GM21381 (cell line): ENCODE data around the gene AGK.

ENCODE experiments used
- ATAC-seq: cut with Tn5 transposase; IDR thresholded peaks from one replicate; pipeline ENCODE4 v1.9.1; 2021; ENCODE audit warnings: mild to moderate bottlenecking, moderate library complexity; ENCODE audit not compliant: unreplicated experiment

AGK gene

DNA sequence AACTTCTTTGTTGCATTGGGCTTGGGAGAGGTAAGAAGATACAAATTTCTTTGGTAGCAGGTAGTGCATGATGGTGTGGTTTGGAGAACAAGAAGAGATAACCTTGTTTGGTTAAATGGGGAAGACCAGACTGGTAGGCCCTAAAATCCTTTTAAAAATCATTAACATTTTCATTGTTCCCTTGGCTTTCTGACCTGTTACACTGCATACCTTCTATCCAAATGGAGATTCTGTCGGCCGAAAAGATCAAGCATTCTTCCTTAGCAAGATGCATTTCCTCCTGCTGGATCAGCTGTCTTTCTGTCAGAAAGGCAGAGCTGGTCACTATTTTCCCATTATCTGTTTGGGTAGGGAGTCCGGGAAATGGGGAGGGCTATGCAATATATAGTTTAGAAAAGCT, 33.7 kb downstream of the AGK start:
- no peak for ATAC-seq

GRCh38 chr7:141585592-141586510, 34.6 kb downstream of the AGK start:
- ATAC-seq = peak; percentile 75

- no peak for ATAC-seq
Measured at GRCh38 chr7:141586878-141587277, 35.7 kb downstream of the AGK start.

GRCh38 chr7:141587304-141587703, 36.1 kb downstream of the AGK start:
- ATAC-seq = no peak

- no peak for ATAC-seq
Measured at GRCh38 chr7:141588912-141589311, 37.7 kb downstream of the AGK start.

GRCh38 chr7:141590071-141590470, 38.9 kb downstream of the AGK start:
- ATAC-seq = no peak

DNA sequence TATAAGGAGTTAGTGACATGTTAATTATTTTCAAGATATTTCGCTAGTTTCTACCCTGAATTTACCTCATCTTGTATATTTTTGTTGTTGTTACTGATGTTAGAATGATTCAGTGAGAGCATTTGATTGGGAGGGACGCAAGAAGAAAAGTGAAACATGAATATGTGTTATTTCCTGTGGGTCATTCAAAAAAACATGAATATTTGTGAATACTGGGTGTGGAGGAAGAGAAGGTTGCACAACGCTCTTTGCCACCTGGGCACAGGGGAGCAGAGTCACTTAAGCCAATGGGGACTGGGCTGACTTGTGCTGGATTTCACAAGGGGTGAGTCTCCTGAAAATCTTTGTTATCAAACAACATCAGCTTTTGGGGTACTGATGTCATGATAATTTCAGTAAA, 39.5 kb downstream of the AGK start:
- ATAC-seq = no peak

DNA sequence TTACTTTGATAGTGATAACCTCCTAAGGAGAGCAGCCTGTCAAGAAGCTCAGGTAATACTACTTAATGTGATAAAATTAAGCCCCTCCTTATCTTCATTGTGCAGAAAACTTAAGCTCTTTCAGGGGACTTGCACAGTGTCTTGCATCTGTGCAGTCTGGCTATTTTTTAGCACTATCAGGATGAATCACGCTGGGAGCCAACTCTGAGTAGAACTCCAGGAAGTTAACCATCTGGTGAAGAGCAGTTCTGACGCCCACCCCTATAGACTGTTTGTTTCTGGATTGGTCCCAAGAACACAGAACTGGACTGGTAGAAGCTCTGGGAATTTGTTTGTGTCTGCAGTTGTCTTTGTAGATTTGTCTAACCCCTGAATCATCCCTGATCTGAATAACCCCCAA, 41.9 kb downstream of the AGK start:
- ATAC-seq = no peak

DNA sequence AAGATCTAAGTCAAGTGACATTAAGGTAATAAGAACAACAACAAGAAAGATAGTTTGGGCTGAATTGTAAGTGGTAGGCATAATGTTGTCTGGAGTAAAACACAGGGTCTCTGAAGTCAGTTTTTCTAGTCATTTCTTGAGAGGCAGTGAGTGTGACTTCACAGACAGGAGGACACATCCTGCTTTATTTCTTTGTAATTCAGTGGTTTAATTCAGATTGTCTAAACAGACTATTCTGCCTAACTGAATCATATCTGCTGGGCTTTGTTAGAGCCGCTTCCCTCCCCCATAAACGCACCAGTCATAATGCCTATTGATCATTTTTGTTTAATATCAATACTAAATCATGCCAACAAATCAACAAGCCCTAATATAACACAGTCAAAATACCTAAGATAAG, 46.8 kb downstream of the AGK start:
- no peak for ATAC-seq

DNA sequence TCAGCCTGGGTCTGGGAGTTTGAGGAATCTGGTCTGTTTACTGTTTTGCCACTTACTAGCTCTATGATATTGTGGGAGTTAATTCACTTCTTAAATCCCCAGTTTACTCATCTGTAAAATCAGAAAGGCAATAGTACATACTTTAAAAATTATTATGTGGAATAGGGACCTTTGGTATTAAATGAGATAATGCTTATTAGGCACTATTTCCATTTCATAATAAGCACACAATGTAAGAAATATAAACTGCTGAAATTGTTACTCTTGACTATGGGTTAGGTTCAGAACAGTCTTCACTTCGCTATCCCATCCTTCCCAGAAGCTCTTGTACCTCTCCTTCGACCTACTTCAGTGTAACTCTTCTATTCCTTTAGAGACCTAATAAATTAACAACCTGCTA, 47.2 kb downstream of the AGK start:
- no peak for ATAC-seq

DNA sequence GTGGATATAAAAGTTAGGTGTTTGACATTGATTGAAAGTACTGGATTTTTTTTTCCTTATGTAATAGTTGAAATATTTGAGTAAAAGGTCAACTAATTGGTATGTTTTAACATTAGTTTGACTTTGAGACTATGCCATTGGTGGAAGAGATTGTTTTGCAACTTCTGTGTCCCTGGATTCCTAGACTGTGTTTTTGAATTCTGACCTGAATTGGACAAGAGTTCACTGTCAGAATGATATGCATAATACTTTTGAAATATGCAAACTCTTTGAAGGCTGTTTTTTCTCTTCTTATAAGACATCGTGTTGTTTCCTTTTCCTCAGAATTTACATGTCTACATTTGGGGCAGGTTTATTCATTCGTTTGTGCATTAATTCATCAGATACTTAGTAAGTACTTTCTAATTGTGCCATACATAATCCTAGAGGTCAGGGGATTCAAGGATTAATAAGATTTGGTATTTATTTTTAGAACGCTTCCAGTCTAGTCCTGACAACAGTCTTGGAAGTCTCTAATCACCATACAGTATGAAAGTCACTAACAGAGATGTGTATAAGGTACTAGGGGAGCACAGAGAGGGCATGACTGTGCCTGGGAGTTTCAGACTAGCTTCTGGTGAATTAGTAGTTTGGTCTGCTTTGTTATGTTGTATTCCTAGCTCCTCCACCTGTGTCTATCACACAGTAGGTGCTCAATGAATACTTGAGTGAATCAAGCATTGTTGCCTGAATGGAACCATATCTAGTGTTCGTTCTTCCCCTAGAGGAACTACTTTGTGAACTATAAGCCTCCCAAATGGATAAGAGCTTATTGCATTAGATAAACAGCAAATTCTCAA, 49.2 kb downstream of the AGK start:
- no peak for ATAC-seq

- no peak for ATAC-seq
Measured at GRCh38 chr7:141609576-141609975, 58.4 kb downstream of the AGK start.

GRCh38 chr7:141610671-141611070, 59.5 kb downstream of the AGK start:
- ATAC-seq = no peak

DNA sequence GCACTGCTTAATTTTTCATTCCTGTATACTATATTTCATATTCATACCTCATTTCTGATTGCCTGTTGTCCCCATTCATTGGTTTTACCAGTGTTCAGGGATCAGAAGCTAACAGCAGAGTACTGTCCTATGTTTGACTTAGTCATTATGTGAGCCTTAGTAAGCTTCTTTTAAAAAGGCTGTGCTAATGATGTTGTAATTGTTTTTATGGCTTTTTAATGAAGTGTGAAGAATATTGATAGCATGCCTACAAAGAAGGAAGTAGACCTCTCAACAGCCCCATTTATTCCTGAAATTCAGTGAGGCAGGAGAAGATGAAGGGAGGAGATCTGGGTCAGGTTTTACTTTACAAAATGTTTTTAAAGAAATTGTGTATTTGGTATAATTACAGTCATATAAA, 61.7 kb downstream of the AGK start:
- ATAC-seq = no peak

- no peak for ATAC-seq
Measured at GRCh38 chr7:141617280-141617679, 66.1 kb downstream of the AGK start.

GRCh38 chr7:141619745-141620144, 68.5 kb downstream of the AGK start:
- ATAC-seq = no peak

DNA sequence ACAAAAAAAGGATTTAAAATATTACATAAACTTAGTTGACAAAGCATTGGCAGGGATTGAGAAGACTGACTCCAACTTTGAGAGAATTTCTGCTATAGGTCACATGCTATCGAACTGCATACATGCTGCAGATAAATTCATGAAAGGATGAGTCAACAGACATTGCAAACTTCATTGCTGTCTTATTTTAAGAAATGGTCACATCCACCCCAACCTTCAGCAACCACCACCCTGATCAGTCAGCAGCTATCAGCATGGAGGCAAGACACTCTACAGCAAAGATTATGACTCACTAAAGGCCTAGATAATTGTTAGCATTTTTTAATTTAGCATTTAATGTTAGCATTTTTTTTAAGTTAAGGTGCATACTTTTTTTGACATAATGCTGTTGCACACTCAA, 73.6 kb downstream of the AGK start:
- no peak for ATAC-seq

GRCh38 chr7:141630621-141631020, 79.4 kb downstream of the AGK start:
- no peak for ATAC-seq

DNA sequence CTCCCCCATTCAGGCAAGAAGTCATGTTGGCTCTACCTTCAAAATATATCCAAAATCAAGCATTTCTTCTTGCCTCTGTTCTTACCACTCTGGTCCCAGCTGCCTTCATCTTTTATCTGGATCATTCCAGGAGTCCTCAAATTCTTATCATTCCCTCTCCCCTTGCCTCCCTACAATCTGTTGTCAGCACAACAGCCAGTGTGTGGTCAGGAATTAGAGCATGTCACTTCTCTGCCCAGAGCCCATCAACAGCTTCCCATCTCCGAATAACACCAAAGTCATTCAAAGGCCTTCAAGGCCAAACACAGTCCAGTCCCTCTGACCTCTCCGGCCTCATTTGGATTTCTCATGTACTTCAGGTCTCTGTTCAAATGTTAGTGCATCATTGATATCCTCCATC, 80.3 kb downstream of the AGK start:
- ATAC-seq = no peak

DNA sequence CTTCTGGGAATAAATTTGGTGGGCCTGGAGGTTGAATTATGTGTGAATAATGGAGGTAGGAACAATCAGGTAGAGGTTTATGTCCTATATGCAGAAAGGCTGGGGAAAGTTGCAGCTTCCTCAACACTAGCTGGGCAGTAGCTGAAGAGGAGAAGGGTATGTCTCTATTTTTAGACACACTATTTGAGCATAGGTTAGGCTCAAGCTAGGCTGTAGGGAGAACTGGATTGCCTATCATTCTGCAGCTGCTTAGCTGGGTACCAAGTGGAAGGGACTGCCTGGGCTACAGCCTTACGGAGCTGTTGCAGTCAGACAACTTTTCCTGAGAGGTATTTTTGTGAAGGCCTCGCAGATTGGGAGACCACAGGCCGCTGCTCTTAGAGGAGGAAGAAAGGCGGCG, 82.9 kb downstream of the AGK start:
- ATAC-seq = no peak

- no peak for ATAC-seq
Measured at GRCh38 chr7:141636053-141636452, 84.8 kb downstream of the AGK start.

DNA sequence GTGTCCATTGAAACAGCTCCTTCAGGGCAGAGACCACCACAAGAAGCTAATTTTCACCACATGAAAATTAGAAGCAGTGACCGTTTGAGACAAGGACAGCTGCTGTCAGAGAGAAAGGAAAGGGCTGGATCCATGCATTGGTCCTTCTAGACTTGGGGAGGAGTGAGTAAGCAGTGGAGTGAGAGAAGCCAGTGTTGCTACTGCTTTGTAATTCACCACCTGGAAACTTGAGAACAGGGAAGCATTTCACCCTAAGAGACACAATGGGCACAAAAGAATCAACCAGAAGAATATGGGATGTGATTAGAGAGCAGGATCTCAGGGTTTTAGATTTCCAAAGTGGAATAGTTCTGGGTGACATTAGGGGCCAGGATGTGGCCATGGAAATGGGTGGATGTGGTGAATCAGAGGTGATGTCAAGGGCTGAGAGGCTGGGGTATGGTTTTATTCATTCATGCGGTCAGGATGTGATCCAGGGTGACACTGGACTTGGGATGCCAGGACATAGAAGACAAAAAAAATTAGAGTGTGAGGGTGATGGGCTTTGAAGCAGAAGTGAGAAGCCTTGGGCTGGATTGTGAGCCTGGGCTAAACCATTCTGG, 89.1 kb downstream of the AGK start:
- no peak for ATAC-seq
